Activated T-cell treated with anti-CD3 and anti-CD28 coated beads for 4 hours (primary cell): ENCODE results near the gene PRLHR.

Experiments used
- DNase-seq: peaks from one replicate; pipeline ENCODE4 v3.0.0-alpha.2; 2020

Gene PRLHR

GRCh38 chr10:118557946-118558345, 37.5 kb downstream of the PRLHR start:
- DNase-seq, result no peak

GRCh38 chr10:118551535-118552100, 43.8 kb downstream of the PRLHR start:
- no peak for DNase-seq

DNA sequence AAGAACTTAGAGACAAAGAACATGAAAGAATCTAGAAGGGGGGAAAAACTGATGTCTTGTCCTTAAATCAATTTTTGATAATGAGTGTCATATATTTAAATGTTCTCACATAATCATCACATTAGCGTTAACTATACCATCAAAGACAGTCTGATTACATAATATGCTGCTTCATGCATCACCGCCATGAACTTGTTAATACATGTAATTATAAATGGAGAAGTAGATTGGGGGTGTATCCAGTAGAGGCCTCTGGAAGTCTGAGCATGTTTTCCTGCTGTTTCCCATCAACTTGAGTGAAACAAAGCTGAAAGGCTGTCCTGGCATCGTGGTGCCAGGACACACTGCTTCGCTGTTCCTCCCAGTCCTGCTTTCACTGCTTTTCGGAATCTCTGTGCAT, 48.2 kb downstream of the PRLHR start:
- no peak for DNase-seq

- no peak for DNase-seq
Measured at GRCh38 chr10:118546479-118546878, 49.0 kb downstream of the PRLHR start.

DNA sequence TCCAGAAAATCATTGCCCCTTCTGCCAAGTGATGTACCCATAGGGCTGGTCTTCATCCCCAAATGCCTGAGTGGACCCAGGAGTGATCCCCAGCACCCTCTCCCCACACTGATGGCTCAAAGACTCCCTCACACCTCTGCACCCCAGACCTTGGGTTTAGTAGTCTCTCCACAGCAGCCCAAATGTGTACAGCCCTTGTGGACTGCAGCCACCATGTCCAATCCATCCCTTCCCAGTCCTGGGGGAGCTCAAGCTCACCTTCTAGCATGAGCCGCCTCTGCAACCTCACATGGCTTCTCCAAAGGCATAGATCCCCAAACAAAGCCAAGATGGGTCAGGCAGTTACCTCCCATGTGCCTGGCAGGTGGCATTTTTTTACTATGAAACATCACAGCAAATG, 50.1 kb downstream of the PRLHR start:
- DNase-seq, result no peak

- DNase-seq, result no peak
Measured at GRCh38 chr10:118544401-118544948, 51.0 kb downstream of the PRLHR start.

DNA sequence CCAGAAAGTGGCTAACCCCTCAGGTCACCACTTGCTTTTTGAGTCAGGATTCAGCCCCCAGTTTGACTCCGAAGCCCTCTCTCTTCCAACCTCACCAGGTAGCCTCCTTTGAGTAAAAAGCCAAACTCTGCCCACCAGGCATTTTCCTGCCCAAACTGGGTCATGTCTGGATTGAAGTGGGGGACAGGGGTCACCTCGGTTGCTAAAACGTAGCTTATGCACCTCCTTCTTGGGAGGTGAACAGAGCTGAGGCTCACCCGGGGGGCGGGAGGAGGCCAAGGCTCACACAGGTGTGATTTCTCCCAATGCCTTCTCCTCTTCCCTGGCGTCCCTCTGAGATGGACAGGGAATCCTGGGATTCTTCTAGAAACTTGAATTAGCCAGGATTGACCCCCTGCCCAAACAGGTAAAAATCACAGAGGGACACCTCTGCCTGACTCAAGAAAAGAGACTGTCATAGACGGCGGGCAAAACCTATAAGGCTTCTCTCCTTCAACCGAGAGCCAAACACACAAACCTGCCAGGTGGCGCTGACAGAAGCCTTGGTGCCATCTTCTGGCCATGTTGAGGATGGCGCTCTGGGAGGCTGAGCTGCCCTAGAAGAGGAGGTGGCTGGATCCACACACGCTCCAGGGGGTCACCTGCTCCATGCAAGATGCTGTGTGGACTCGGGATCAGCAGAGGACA, 51.6 kb downstream of the PRLHR start:
- peak; percentile 12 for DNase-seq

DNA sequence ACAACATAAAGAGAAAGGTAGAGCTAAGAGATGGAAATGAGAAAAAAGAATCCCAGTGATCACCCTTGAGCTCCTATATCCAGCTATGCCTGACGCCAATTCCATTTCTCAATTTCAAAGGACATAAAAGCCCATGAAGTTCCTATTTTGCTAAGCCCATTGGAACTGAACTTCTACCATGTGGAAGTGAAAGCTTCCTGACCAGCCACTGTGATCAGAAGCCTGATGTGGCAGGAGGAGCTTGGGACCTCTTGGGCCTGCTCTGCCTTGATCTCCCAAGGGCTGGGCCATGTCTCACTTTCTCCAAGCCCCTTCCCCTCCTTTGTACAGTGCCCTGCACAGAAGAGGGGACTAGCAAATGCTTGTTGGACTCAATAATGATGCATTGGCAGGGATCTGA, 52.7 kb downstream of the PRLHR start:
- DNase-seq, result no peak

DNA sequence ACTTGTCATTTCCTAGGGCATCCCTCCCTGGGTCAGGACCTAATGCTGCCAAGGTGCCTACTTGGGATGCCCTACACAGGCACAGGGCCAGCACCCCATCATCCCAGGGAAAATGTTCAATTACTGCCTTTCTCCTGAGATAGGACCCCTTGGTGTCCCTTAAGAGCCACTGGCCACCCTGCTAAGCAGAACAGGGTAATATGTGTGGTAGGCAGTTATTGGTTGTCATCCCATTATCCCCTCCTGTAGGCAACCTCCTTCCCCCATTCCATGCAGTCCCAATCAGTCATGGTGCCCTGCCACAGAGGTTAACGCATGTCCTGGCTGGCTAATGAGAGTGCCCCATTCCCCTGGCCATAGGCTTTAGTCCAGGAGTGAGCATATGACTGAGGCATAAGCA, 53.2 kb downstream of the PRLHR start:
- DNase-seq, result no peak

- no peak for DNase-seq
Measured at GRCh38 chr10:118541718-118542117, 53.7 kb downstream of the PRLHR start.
